AG04450 (cell line): Measurements from ENCODE around the gene COX17. TPM values are rescaled to one million over a fixed set of nuclear protein-coding genes. Genes with fewer than 3 reads are reported as not detected.
A peak's percentile ranks its signal among the peaks of the same experiment; 100 is the strongest.

ENCODE experiments used
- CTCF ChIA-PET: fragments of 300-600, 350-600 bp; formaldehyde crosslinking; extraction: SDS; loops from one replicate; lab custom pipeline; 2022; ENCODE audit warnings: antibody characterized with exemption, inconsistent platforms; lab: Charles Lee
- POLR2A ChIA-PET: fragments of 350-600 bp; formaldehyde crosslinking; extraction: SDS; loops from one replicate; lab custom pipeline; 2021; ENCODE audit warnings: antibody characterized with exemption, inconsistent platforms; lab: Yijun Ruan, JAX
- DNase-seq: peaks from one replicate; pipeline ENCODE4 v3.0.0-alpha.2; 2011; ENCODE audit warnings: low read depth, low spot score
- H3K27ac ChIP-seq: one replicate; pipeline ENCODE4 v1.5.1; 2012; ENCODE audit warnings: low read depth, low read length, control low read depth
- H3K27me3 ChIP-seq: one replicate; pipeline ENCODE4 v1.6.0; 2012; ENCODE audit warnings: low read length; ENCODE audit not compliant: control insufficient read depth, insufficient read depth
- H3K4me3 ChIP-seq: 2 replicates; pipeline ENCODE4 v1.5.1; 2011; ENCODE audit warnings: mild to moderate bottlenecking, low read depth, low read length, control low read depth
- H3K9me3 ChIP-seq: 2 replicates; pipeline ENCODE4 v1.5.1; 2012; ENCODE audit warnings: low read length; ENCODE audit not compliant: control insufficient read depth, insufficient read depth
- CTCF ChIP-seq: IDR thresholded peaks from 2 replicates; pipeline ENCODE4 v1.5.1; 2011; ENCODE audit warnings: low read depth, low read length, control low read depth, inconsistent platforms
- polyA plus RNA-seq: library from polyadenylated mRNA; depleted of rRNA; stranded (reverse); fragments of >200 nt; gene quantifications from 2 replicates; pipeline ENCODE4 v1.2.3, GENCODE V29; 2011

COX17 gene
- polyA plus RNA-seq, 1 experiment, result 19.2 TPM

DNA sequence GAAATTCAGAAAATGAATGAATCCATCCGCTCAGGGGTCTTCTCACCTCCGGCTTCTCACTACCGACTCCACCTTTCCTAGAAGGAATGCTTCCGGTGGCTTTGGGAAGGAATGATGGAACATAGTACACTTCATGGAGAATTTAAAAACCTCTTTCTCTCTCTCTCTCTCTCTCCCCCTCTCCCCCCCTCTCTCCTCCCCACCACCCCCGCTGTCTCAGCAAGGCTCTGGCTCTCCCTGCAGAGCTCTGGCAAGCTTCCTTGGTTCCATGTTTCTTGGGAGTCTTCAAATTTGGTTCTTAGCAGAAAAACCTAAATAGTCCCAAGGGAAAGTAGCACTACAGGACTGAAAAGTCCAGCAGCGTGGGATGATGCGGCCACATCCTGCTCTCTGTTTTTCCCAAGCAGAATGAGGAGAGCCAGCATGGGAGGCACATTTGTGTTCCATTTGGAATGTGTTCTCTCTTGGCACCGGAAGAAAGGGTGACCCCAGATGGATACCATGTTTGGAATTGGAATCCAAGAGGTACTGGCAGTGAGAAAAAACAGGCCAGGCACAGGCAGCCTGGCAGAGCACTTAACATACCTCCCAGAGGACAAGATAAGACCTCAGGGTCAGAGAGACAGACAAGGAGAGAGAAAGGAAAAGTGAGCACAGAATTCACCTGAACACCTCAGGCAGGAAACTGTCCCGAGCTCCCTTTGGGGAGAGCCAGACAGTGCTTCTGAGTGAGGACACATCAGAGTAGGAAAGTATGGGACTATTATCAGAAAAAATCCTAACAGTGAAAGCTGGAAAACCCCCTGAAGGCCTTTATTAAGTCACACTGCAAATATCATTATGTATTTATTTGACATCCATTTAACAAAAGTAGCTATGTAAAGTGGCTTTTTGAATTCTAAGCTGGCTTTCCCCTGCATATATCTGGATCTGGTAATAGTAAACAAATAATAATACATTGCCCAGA, 16.4 kb downstream of the COX17 start, which contains the start of gene POPDC2:
Gene POPDC2 (minus strand): TSS at position 116 of the 967 bp plus-strand sequence. CDS start 166 bp downstream, outside the sequence.
- ChIA-PET CTCF (interaction anchor here (0.6 to 1.0 kb wide), 2 partner anchors 25 to 211 kb away, joined by 3 read pairs; no protein-coding TSS in a partner anchor), POLR2A (no interaction called here)
- TF ChIP-seq CTCF, result no peak
- Histone ChIP-seq H3K4me3 (no peak within 1 kb of the TSS), H3K27ac (peak within 1 kb of the TSS; percentile 11), H3K27me3 (peaks cover 7% of the 10 kb centered on the region), H3K9me3 (no peaks in the 10 kb centered on the region)
- no peak for DNase-seq

- DNase-seq, result no peak
- H3K27ac ChIP-seq, result peak overlapping the region; percentile 11
- ChIA-PET CTCF (no interaction called here), POLR2A (no interaction called here)
- no peak overlapping the region for H3K4me3 ChIP-seq
- H3K9me3 ChIP-seq, result no peaks in the 10 kb centered on the region
- peaks cover 7% of the 10 kb centered on the region for H3K27me3 ChIP-seq
- no peak for TF ChIP-seq CTCF
Measured at GRCh38 chr3:119659606-119660291, 17.5 kb downstream of the COX17 start.

DNA sequence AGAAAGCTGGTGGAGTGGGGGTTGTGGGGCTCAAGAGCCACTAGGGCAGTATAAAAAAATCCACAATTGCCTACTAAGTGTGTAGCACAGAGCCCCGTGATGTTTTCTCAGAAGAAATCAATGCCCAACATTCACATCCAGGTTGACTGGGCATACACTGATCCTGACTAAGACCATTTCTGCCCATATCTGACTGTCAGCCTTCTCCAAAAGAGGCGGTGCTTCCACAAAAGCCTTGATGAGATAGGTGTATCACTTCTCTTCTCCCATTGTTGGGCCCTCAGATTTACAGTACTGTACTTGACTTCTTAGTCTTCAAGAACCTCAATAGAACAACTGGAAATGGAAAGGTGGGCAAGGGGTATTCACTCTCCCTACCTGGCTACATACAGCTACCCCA, 18.2 kb downstream of the COX17 start:
- peaks cover 7% of the 10 kb centered on the region for H3K27me3 ChIP-seq
- TF ChIP-seq CTCF, result no peak
- ChIA-PET CTCF (interaction anchor here (0.7 kb wide), 1 partner anchor 100 kb away, joined by 7 read pairs; no protein-coding TSS in a partner anchor), POLR2A (no interaction called here)
- no peak for DNase-seq
- H3K4me3 ChIP-seq, result no peak overlapping the region
- no peak overlapping the region for H3K27ac ChIP-seq
- no peaks in the 10 kb centered on the region for H3K9me3 ChIP-seq

DNA sequence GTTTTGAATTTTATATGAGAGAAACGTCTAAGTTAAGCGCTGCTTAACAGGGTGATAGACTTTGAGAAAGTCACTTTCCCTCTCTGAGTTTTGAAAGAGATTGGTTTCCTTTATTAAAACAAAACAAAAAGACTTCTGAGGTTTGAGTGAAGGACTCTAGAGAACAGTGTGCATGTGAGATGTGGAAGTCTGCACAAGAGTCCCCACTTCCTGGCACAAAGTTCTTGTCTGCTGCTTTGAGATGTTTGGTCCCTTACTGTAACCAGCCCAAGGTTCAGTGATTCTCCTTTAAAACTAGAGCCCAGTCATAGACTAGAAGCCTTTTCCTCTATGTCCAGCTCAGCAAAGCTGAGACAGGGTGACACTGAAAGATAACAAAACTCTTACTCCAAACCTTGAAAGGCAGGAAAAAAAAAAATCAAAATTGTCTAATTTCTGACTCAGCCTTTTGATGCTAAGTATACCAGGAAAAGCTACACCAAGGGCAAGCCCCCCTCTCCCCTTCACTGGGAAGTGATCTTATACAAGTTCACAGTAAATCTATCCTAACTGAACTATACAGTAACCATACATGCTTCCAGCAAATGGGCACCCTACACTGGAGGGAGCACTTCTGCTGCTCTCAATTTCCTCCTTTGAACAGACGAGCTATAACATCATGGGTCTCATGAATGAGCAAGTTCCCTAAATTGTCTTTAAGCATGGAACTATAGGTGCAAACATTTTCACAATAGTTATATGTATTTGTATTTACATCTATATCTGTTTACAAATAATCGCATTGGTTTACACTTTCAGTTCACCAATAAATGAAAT, 19.1 kb downstream of the COX17 start:
- H3K27me3 ChIP-seq, result peaks cover 7% of the 10 kb centered on the region
- TF ChIP-seq CTCF, result no peak
- no peak for DNase-seq
- POLR2A ChIA-PET, result no interaction called here
- no peaks in the 10 kb centered on the region for H3K9me3 ChIP-seq
- H3K27ac ChIP-seq, result no peak overlapping the region
- CTCF ChIA-PET, result no interaction called here
- H3K4me3 ChIP-seq, result no peak overlapping the region
